Osteocyte (in vitro differentiated cells): ENCODE data around the gene RAD51B. TPM values are rescaled to one million over a fixed set of nuclear protein-coding genes. Genes with fewer than 3 reads are reported as not detected.
"Not testable (repeated sequence)": the region's sequence is repeated elsewhere in the genome, so short reads cannot be mapped to it uniquely, and the experiment has no call there.

ENCODE experiments used
- DNase-seq: peaks from one replicate; pipeline ENCODE4 v3.0.0; 2021; ENCODE audit warnings: mixed read lengths; ENCODE audit not compliant: unreplicated experiment; ENCODE audit errors: extremely low spot score
- H3K27ac Mint-ChIP-seq: one replicate; pipeline ENCODE4 v1.8.0; 2021; ENCODE audit warnings: mild to moderate bottlenecking, mixed read lengths; ENCODE audit not compliant: unreplicated experiment
- H3K27me3 Mint-ChIP-seq: one replicate; pipeline ENCODE4 v1.8.0; 2021; ENCODE audit warnings: mixed read lengths; ENCODE audit not compliant: unreplicated experiment
- H3K36me3 Mint-ChIP-seq: one replicate; pipeline ENCODE4 v1.8.0; 2021; ENCODE audit warnings: mixed read lengths; ENCODE audit not compliant: unreplicated experiment
- H3K4me1 Mint-ChIP-seq: one replicate; pipeline ENCODE4 v1.8.0; 2021; ENCODE audit warnings: mixed read lengths; ENCODE audit not compliant: unreplicated experiment
- H3K4me3 Mint-ChIP-seq: one replicate; pipeline ENCODE4 v1.8.0; 2021; ENCODE audit warnings: mild to moderate bottlenecking, moderate library complexity, mixed read lengths; ENCODE audit not compliant: unreplicated experiment
- H3K9me3 Mint-ChIP-seq: one replicate; pipeline ENCODE4 v1.8.0; 2021; ENCODE audit warnings: mixed read lengths; ENCODE audit not compliant: unreplicated experiment
- CTCF ChIP-seq: fragments of 200-600 bp; sonication (generic); IDR thresholded peaks from 2 replicates; pipeline ENCODE4 v1.5.0; 2021; ENCODE audit warnings: antibody characterized with exemption, mild to moderate bottlenecking, moderate library complexity
- total RNA-seq: library from RNA; stranded (reverse); gene quantifications from 2 replicates; pipeline ENCODE4 v1.2.1, GENCODE V29; 2021

RAD51B gene
- total RNA-seq, 1 donor from 2014 or later = 12.7 TPM

DNA sequence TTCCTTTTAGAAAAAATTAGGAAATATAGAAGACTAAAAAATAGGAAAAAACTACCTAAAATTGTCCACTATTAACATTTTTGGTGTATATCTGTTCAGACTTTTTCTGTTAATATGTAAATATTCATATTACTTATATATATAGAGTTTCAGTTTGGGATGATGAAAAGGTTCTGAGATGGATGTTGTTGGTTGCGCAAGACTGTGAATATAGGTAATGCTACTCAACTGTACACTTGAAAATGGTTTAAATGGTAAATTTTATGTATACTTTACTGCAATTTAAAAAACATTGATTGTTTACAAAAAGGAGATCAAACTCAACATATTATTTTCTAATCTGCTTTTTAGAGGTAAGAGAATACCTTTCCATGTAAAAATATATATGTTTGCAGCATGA is 200.9 kb downstream of the RAD51B start:
- TF ChIP-seq CTCF = no peak
- Mint-ChIP-seq H3K27me3 (no peaks in the 10 kb centered on the region), H3K9me3 (peaks cover 21% of the 10 kb centered on the region), H3K4me1 (peaks cover 27% of the 10 kb centered on the region), H3K27ac (peak overlapping the region; percentile 50), H3K4me3 (no peak overlapping the region), H3K36me3 (peaks cover 6% of the 10 kb centered on the region)
- DNase-seq = no peak

- Mint-ChIP-seq H3K36me3 (peaks cover 8% of the 10 kb centered on the region), H3K9me3 (peaks cover 24% of the 10 kb centered on the region), H3K27ac (peak overlapping the region; percentile 50), H3K27me3 (no peaks in the 10 kb centered on the region), H3K4me1 (peaks cover 20% of the 10 kb centered on the region), H3K4me3 (no peak overlapping the region)
- TF ChIP-seq CTCF = no peak
- DNase-seq = no peak
Measured at GRCh38 chr14:68020999-68021663, 201.6 kb downstream of the RAD51B start.

DNA sequence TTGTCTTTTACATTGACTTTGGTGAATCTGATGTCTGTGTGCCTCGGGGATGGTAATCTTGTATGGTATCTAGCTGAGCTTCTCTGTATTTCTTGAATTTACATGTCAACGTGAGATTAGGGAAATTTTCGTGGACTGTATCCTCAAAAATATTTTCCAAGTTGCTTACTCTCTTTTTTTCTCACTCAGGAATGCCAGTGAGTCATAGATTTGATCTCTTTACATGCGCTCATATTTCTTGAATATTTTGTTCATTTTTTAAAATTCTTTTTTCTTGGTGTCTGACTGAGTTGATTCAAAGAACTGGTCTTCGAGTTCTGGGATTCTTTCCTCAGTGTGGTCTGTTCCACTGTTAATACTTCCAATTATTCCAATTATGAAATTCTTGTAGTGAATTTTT is 207.7 kb downstream of the RAD51B start:
- Mint-ChIP-seq H3K4me3 (no peak overlapping the region), H3K27ac (peak overlapping the region; percentile 83), H3K27me3 (no peaks in the 10 kb centered on the region), H3K4me1 (peaks cover 18% of the 10 kb centered on the region), H3K9me3 (peaks cover 57% of the 10 kb centered on the region), H3K36me3 (peaks cover 20% of the 10 kb centered on the region)
- TF ChIP-seq CTCF = no peak
- no peak for DNase-seq

GRCh38 chr14:68028075-68028474 is 208.5 kb downstream of the RAD51B start:
- DNase-seq = no peak
- peaks cover 23% of the 10 kb centered on the region for H3K4me1 Mint-ChIP-seq
- H3K27ac Mint-ChIP-seq = peak overlapping the region; percentile 83
- no peaks in the 10 kb centered on the region for H3K27me3 Mint-ChIP-seq
- peaks cover 20% of the 10 kb centered on the region for H3K36me3 Mint-ChIP-seq
- H3K9me3 Mint-ChIP-seq = peaks cover 51% of the 10 kb centered on the region
- no peak for TF ChIP-seq CTCF
- no peak overlapping the region for H3K4me3 Mint-ChIP-seq

DNA sequence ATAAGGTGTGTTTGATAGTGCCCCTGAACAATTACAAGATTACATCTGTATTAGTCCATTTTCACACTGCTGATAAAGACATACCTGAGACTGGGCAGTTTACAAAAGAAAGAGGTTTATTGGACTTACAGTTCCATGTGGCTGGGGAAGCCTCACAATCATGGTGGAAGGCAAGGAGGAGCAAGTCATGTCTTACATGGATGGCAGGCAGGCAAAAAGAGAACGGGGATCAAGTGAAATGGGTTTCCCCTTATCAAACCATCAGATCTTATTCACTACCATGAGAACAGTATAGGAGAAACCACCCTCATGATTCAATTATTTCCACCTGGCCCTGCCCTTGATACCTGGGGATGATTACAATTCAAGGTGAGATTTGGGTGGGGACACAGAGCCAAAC is 211.4 kb downstream of the RAD51B start:
- peaks cover 12% of the 10 kb centered on the region for H3K36me3 Mint-ChIP-seq
- H3K4me1 Mint-ChIP-seq = peaks cover 26% of the 10 kb centered on the region
- not testable (repeated sequence) for H3K4me3 Mint-ChIP-seq, H3K27ac Mint-ChIP-seq, DNase-seq, H3K27me3 Mint-ChIP-seq
- H3K9me3 Mint-ChIP-seq = peaks cover 37% of the 10 kb centered on the region
